GM21528 (cell line): ENCODE measurements around the gene ATP1A3.

Source experiments
- ATAC-seq: cut with Tn5 transposase; IDR thresholded peaks from one replicate; pipeline ENCODE4 v1.9.1; 2021; ENCODE audit warnings: mild to moderate bottlenecking, moderate library complexity; ENCODE audit not compliant: unreplicated experiment, low FRiP score

The ATP1A3 gene

GRCh38 chr19:41919948-41920712, 73.9 kb downstream of the ATP1A3 start:
- ATAC-seq = no peak

DNA sequence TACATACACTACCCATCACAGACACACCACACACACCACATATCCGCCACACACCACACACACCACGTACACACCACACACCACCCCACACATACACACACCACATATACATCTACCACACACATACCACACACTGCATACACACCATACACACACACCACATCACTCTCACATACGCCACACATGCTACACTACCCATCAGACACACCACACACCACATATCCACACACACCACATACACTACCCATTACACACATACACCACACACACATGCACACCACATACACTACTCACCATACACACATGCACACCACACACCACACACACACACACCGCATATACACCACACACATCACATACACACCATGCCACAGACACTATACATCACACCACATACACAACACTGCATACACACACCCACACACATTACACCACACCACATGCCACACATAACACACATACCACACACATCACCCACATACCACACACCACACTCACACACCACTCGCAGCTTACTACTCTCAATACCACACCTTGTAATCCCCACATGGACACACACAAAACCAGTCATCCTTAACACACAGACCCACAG, 75.3 kb downstream of the ATP1A3 start:
- ATAC-seq = no peak

- no peak for ATAC-seq
These were observed 75.9 kb downstream of the ATP1A3 start for GRCh38 chr19:41918095-41918494.

DNA sequence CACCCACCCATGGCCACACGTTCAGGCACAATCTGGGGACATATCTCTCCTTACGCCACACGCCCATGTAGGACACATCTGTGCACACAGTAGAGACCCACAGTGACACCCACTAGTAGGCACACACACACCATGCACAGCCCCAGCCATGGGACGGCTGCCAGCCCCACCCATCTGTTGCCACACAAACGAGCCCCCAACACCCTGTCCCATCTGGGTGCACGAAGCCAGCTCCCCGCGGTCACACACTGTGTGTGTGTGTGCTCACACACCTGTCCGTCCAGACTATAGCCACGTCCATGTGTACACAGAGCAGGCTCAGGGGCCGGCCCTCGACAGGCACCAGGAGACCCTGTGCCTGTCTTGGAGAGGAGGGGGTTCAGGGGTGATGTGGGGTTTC, 76.4 kb downstream of the ATP1A3 start:
- ATAC-seq = no peak
